GM19193 (cell line): Measurements from ENCODE around the gene SEC63.

ENCODE experiments used
- POLR2A ChIP-seq: IDR thresholded peaks from 4 replicates; pipeline ENCODE4 v1.6.1; 2011; ENCODE audit not compliant: insufficient read depth, insufficient read length; ENCODE audit errors: extremely low read depth

SEC63 gene

DNA sequence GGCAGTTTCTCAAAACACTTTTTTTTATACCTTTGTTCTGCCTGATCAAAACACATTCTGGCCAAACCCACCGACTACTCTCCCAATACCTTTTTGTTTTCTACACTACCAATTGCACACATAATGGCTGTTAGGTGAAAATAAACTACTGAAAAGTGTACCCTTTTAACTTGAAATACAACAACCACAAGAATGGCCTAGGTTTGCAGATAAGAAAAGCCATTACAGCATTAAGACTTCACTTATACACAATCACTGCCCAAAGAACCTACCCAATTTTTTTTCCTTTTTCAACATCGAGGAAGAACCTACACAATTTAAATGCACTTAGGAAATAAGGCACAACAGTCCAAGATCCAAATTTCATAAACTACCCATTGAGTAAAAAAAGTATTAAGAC is 1.8 kb downstream of the SEC63 start:
- TF ChIP-seq POLR2A: no peak

- no peak for TF ChIP-seq POLR2A
Observed at GRCh38 chr6:107943626-107944439, 14.2 kb downstream of the SEC63 start.

DNA sequence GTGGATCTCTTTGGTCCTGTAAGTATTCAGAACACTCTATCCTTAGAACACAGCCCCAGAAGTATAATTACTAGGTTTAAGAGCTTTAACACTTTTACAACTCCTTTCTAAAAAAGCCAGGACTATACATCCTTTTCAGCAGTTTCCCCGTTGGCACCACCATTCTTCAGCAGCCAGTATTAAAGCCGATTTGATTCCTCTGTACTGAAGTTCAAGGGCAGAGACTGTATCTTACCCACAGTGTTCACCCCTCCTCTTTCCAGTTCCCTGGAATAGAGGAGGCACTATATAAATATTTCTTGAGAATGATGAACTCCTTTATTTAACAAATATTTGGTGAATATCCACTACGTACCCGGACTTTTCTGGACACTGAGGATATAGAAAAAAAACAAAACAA is 15.9 kb downstream of the SEC63 start:
- no peak for TF ChIP-seq POLR2A

- TF ChIP-seq POLR2A: no peak
Observed at GRCh38 chr6:107941627-107942026, 16.4 kb downstream of the SEC63 start.

GRCh38 chr6:107941199-107941598 is 16.8 kb downstream of the SEC63 start:
- no peak for TF ChIP-seq POLR2A

GRCh38 chr6:107936162-107936909 is 21.7 kb downstream of the SEC63 start:
- no peak for TF ChIP-seq POLR2A

DNA sequence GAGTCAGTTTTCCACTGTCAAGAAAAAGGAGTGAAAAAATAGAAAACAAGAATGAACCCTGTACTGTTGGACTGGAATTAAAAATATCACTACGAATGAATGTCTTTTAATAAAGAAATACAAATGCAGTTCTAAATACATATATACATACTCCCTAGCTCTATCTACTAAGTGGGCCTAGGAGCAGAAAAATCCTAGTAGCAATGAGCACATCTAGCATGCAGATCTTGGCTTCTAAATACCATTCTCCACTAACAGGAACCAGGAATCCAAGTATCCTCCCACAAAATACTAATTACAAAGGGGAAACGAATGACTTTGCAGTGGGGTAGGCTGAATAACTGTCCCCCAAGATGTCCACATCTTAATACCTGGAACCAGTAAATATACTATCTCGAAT is 25.4 kb downstream of the SEC63 start:
- TF ChIP-seq POLR2A: no peak

DNA sequence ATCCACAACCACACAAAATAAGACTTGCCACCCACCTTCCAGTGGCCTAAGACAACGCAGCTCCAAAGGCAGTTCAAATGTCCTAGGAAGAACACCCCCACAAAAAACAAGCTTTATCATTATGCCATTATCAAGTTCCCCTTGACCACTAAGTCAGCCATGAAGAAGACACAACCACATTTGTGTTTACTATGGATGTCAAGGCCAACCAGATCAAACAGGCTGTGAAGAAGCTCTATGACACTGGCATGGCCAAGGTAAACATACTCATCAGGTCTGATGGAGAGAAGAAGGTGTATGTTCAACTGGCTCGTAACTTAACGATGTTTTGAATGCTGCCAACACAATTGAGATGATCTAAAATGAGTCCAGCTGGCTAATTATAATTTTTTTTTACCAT is 26.1 kb downstream of the SEC63 start:
- TF ChIP-seq POLR2A: no peak

DNA sequence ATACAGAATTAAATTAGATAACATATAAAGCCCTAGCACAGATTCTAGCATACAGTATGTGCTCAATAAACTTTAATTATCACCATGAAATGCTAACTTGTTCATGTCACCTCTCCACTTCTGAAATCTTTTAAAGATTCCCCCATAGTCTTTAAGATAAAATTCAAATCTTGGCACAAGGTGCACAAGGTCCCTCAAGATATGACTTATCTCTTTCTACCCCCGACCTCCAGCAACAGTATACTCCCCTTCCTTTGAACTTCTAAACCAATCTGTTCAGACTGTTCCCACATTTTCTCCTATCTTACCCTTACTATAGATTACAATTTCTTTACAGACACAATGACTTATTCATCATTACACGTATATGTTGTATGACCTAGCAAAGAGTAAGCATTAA is 29.0 kb downstream of the SEC63 start:
- no peak for TF ChIP-seq POLR2A

GRCh38 chr6:107917451-107918375 is 40.3 kb downstream of the SEC63 start:
- TF ChIP-seq POLR2A: no peak

- TF ChIP-seq POLR2A: no peak
Observed at GRCh38 chr6:107911692-107912091, 46.3 kb downstream of the SEC63 start.

GRCh38 chr6:107894809-107895396 is 63.1 kb downstream of the SEC63 start:
- TF ChIP-seq POLR2A: no peak

GRCh38 chr6:107879941-107880340 is 78.1 kb downstream of the SEC63 start:
- TF ChIP-seq POLR2A: no peak

GRCh38 chr6:107877968-107878367 is 80.0 kb downstream of the SEC63 start:
- TF ChIP-seq POLR2A: no peak

DNA sequence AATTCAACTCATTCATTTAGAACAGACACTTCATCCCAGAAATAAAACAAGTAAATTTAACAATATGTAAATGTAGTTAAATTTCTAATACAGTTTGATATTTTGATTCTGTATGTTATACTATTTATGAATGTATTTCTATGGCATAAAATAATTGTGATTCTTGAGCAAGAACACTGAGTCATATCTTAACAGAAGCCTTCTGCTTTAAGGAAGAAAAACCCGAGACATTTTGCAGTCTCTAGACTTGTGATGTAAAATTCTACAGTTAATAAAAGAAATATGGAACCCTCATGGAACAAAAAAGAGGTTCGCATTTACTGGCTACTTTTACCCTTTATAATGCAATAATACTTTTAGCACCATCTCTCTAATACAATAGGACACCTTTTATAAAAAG is 86.0 kb downstream of the SEC63 start:
- no peak for TF ChIP-seq POLR2A

DNA sequence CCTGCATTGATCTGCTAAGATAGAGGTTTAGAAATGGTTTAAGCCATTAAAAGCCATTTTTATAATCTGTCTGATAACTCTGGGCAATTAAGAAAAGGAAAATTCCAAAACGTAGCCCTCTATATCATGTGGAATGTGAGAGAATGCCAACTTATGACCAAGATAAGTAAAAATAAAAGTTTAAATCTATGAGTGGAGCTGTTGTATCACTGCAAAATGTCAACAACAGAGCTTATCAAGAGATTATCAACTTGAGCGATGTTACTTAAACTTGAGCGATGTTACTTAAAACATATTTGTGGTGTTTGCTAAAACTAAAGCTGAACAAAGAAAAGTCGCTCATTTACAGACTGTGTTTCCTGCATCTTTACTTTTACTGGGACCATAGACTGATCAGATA is 87.0 kb downstream of the SEC63 start:
- no peak for TF ChIP-seq POLR2A

DNA sequence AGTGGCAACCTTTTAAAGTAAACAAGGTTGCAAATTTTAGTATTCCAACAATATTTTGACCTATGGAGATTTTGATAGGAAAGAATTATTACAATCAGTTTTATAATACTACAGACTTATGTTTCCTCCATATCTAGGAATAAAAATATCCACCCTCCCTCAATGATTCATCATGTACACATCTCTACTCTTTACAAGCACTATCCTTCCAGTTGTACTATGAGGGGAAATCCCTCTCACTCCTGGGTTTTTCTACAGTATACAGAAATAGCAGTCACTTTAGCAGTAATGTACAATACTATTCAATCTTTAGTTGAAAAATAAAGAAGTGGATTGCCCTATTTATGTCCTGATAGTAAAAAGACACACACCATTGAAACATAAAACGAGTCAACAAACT is 87.6 kb downstream of the SEC63 start:
- no peak for TF ChIP-seq POLR2A
